GM11168 (cell line): ENCODE data around the gene ZRANB3.
"Not testable (repeated sequence)": the region's sequence is repeated elsewhere in the genome, so short reads cannot be mapped to it uniquely, and the experiment has no call there.

Experiments
- in situ Hi-C: fragments of 300-500 bp; cut with MboI; formaldehyde crosslinking; loops from one replicate; pipeline ENCODE4 v1.12.0; 2022; ENCODE audit warnings: low sequenced_read_pairs; ENCODE audit not compliant: unreplicated experiment

Gene ZRANB3

GRCh38 chr2:135095591-135095990 is 435.4 kb downstream of the ZRANB3 start:
- in situ Hi-C loops, result no loop called here

DNA sequence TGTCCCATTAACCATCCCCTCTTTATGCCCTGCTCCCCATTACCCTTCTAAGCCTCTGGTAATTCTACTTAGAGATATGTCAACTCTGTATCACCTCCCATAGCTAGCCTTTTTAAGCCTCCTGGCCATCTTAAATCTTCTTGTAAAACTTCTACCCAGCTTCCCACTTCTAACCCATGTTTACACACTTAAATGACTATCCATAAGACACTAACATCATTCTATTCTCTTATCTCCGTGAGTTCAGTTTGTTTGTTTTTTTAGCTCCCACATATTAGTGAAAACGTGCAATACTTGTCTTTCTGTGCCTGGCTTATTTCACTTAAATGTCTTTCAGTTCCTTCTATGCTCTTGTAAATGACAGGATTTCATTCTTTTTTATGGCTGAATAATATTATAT is 436.5 kb downstream of the ZRANB3 start:
- in situ Hi-C loops, result no loop called here

DNA sequence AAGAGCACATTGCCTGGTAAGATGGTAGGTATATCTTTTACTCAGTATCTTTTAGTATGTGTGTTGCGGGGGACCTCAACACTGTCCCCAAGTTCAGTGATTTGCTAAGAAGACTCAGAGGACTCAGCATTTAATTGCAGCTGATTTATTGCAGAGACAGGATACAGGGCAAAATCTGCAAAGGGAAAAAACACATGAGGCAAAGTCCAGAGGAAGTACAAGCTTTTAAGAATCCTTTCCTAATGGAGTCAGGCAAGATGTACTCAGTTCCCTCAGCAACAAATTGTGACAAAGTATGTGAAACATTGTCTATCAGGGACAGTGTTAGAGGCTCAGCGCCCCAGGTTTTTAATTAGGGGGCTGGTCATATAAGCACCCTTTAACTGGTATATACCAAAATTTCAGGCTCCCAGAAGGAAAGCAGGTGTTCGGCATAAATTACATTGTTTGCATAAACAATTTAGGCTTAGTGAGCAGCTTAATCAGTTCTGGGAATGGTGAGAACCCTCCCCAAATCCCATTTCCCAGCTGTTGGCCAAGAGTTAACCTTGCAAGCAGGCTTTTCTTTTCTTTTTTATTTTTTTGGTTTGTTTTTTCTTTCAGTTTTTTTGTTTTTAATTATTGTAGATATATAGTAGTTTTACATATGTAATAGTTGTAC is 437.2 kb downstream of the ZRANB3 start:
- in situ Hi-C loops, result no loop called here

DNA sequence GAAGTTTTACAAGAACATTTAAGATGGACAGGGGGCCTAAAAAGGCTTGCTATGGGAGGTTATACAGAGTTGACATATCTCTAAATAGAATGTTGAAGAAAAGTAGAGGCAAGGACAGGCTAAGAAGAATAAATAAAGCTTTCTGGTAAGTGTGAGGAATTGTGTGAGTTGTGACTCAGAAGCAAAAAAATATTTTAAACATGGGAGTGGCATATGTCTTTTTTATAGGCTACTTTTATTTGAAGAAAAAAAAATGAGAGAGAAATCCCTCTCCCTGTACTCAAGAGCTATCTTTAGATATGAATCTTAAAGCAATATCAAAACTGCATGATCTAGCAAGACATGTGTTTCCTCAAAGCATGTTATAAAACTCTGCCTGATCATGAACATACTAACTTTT is 437.8 kb downstream of the ZRANB3 start:
- in situ Hi-C loops, result no loop called here

DNA sequence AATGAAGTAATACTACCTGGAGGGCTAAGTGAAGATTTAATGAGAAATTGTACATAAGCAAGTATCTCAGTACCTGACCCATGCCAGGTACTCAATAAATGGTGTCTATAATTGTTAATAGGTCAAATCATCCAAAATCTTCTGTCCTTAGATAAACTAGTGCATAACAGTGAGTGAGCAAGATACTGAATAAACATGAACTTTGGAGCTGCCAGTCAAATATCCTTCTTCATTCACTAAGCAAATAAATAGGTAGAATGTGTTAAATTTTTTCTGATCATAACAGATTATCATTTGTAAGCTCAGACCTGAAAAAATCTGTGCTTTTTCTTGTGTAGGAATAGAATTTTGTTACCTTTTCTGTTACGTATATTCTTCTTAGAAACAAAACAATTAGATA is 439.3 kb downstream of the ZRANB3 start:
- in situ Hi-C loops, result no loop called here

GRCh38 chr2:135089597-135089996 is 441.4 kb downstream of the ZRANB3 start:
- in situ Hi-C loops, result not testable (repeated sequence)
